GM23338 (cell line): ENCODE results near the gene SLC25A4.

ENCODE experiments used
- CTCF ChIP-seq, 2 experiments: fragments of 200-600 bp in 1 of 2; sonication (generic) in 1 of 2; conservative IDR thresholded peaks; 2 replicates each; pipeline versions ENCODE4 v1.5.1 to v1.6.1; 2016 to 2017; ENCODE audit warnings: antibody characterized with exemption in 2 of 2, low read depth in 2 of 2, mild to moderate bottlenecking in 2 of 2, moderate library complexity in 1 of 2
- EZH2phosphoT487 ChIP-seq: fragments of 200-600 bp; sonication (generic); IDR thresholded peaks from one replicate; pipeline ENCODE4 v1.8.1; 2018; ENCODE audit warnings: antibody characterized with exemption; ENCODE audit not compliant: unreplicated experiment
- REST ChIP-seq: IDR thresholded peaks from one replicate; pipeline ENCODE4 v1.6.1; 2018; ENCODE audit warnings: antibody characterized with exemption; ENCODE audit not compliant: unreplicated experiment

- TF ChIP-seq REST (no peak), CTCF (conservative IDR thresholded peaks at IDR 0.05; ENCODE audit: low read depth in 2 of 2) (no peak), EZH2phosphoT487 (no peak)
Measured at GRCh38 chr4:185145572-185145971, 2.5 kb downstream of the SLC25A4 start.
